Peyer's patch (tissue), 4 donors: Measurements from ENCODE around the gene TUBB1. TPM values are rescaled to one million over a fixed set of nuclear protein-coding genes. Genes with fewer than 3 reads are reported as not detected.

Experiments used
- DNase-seq, 3 donors: peaks; one replicate each; pipeline ENCODE4 v3.0.0-alpha.2; 2017 to 2019
- H3K27ac ChIP-seq, 4 donors: fragments of 200-600 bp; sonication (generic); one replicate each; pipeline ENCODE4 v1.5.1; 2016 to 2019
- H3K27me3 ChIP-seq, 2 donors: fragments of 200-600 bp; sonication (generic); one replicate each; pipeline ENCODE4 v1.5.1; 2019
- H3K36me3 ChIP-seq, 3 donors: fragments of 200-600 bp; sonication (generic); one replicate each; pipeline ENCODE4 v1.5.1; 2016 to 2019
- H3K4me1 ChIP-seq, 4 donors: fragments of 200-600 bp; sonication (generic); one replicate each; pipeline ENCODE4 v1.5.1; 2016 to 2019
- H3K4me3 ChIP-seq, 4 donors: fragments of 200-600 bp; sonication (generic); 1 replicate in 3 of 4; 2 replicates in 1 of 4; pipeline ENCODE4 v1.5.1; 2016 to 2019; ENCODE audit warnings: mild to moderate bottlenecking in 1 of 4
- H3K9me3 ChIP-seq, 4 donors: fragments of 200-600 bp; sonication (generic); one replicate each; pipeline ENCODE4 v1.5.1; 2016 to 2019; ENCODE audit warnings: mild to moderate bottlenecking in 1 of 4
- POLR2A ChIP-seq, 2 donors: fragments of 450-650 bp; IDR thresholded peaks; one replicate each; pipeline ENCODE4 v1.5.1; 2017; ENCODE audit warnings: antibody characterized with exemption in 2 of 2, mild to moderate bottlenecking in 2 of 2, moderate library complexity in 2 of 2
- total RNA-seq, 4 donors: library from RNA; depleted of rRNA; stranded (reverse); fragments of >200 nt; gene quantifications; one replicate each; pipeline ENCODE4 v1.1.0, GENCODE V29; 2016
- TF ChIP-seq, protein P1 (sequence below), 6 experiments: fragments of 450-650 bp in 4 of 6; fragments of 200-600 bp in 2 of 6; sonication (generic) in 1 of 6; IDR thresholded peaks; one replicate each; pipeline ENCODE4 v1.5.1; 2017 to 2019; ENCODE audit warnings: antibody characterized with exemption in 6 of 6, mild to moderate bottlenecking in 3 of 6, moderate library complexity in 1 of 6

Gene TUBB1
- total RNA-seq, 4 donors from 2014 or later = not detected

DNA sequence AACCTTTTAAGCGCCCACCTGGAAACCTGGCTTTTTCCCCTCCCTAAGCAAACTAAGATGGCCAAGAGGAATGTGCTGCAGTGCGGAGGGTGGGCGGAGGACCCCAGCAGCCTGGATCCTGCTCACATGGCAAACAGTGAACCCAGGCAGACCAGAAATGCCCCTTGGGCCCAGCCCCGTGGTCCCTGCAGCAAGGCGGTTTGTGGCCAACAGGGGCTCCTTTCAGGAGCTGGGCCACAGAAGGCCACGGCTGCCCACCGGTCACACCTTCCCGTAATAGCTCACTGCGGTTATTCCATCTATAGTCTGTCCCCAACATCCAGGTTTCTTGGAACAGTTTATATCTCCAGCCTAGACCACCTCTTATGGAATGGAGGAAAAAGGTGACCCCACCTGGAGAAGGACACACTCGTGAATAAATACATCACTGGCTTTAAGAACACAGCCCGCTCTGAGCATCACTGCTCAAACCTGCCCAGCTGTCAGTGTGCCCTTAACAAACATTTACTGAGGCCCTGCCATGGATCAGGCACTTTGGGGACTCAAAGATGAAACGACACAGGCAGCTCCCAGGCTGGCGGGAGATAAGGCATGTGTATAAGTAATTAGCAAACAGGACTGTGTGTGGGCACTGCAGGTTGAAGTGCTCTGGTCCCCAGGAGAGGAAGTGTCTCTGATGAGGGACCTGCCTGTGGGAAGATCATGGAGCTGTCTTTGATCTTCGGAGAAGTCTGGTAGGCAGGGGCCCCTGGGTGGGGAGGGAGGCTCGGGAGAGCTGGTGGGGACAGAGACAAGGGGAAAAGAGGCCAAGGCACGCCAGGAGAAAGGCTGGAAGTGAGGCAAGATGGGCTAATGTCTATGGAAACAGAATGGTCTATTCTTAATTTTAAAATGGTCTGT is 3.2 kb upstream of the TUBB1 start:
- peak in 2 of 3 donors; percentile 24 to 39 for DNase-seq
- H3K36me3 ChIP-seq = no peaks in the 10 kb centered on the region
- H3K27me3 ChIP-seq = no peaks in the 10 kb centered on the region
- no peaks in the 10 kb centered on the region for H3K9me3 ChIP-seq
- H3K27ac ChIP-seq = peak overlapping the region in 1 of 4 donors; percentile 64
- peaks cover 0 to 10% (median 0%) of the 10 kb centered on the region in 4 donors for H3K4me1 ChIP-seq
- no peak for TF ChIP-seq POLR2A (IDR thresholded peaks at IDR 0.05)
- TF ChIP-seq, protein P1, sequence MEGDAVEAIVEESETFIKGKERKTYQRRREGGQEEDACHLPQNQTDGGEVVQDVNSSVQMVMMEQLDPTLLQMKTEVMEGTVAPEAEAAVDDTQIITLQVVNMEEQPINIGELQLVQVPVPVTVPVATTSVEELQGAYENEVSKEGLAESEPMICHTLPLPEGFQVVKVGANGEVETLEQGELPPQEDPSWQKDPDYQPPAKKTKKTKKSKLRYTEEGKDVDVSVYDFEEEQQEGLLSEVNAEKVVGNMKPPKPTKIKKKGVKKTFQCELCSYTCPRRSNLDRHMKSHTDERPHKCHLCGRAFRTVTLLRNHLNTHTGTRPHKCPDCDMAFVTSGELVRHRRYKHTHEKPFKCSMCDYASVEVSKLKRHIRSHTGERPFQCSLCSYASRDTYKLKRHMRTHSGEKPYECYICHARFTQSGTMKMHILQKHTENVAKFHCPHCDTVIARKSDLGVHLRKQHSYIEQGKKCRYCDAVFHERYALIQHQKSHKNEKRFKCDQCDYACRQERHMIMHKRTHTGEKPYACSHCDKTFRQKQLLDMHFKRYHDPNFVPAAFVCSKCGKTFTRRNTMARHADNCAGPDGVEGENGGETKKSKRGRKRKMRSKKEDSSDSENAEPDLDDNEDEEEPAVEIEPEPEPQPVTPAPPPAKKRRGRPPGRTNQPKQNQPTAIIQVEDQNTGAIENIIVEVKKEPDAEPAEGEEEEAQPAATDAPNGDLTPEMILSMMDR (IDR thresholded peaks at IDR 0.05) = no peak
- H3K4me3 ChIP-seq = no peak overlapping the region

DNA sequence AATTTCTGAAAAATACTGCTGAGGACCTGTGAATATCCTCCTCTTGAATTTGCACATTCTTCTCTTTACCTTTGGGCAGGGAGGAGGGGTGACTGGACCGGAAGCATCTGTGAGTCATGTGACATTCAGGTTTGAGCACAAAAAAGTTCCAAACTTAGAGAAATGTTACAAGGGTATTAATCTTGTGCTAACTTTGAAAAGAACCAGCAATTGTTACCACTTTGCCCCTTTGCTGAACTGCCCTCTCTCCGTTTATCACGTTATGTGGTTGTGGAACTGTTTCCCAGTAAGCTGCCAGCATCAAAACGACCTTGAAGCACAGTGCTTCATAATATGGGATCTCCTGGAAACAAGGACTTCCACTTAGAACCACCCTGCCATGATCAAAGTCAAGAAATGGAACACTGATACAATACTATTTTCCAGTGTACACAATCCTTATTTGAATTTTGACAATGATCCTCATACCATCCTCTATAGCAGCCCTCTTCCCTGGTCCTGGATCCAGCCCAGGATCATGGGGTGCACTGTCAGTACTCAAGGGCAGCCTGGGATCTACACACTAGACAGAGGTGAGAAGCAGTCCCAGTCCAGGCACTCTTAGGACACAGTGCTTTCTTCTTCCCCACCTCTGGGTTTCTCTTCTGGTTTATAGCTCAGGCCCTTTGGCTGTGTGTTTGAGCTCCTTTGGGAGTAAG is 2.3 kb upstream of the TUBB1 start:
- H3K4me3 ChIP-seq = no peak overlapping the region
- H3K4me1 ChIP-seq = peaks cover 0 to 10% (median 0%) of the 10 kb centered on the region in 4 donors
- no peaks in the 10 kb centered on the region for H3K27me3 ChIP-seq
- H3K36me3 ChIP-seq = no peaks in the 10 kb centered on the region
- peak overlapping the region in 2 of 4 donors; percentile 3 to 64 for H3K27ac ChIP-seq
- TF ChIP-seq POLR2A (IDR thresholded peaks at IDR 0.05) = no peak
- TF ChIP-seq, protein P1 (IDR thresholded peaks at IDR 0.05) = no peak
- H3K9me3 ChIP-seq = no peaks in the 10 kb centered on the region
- DNase-seq = peak in 2 of 3 donors; percentile 61 to 67

DNA sequence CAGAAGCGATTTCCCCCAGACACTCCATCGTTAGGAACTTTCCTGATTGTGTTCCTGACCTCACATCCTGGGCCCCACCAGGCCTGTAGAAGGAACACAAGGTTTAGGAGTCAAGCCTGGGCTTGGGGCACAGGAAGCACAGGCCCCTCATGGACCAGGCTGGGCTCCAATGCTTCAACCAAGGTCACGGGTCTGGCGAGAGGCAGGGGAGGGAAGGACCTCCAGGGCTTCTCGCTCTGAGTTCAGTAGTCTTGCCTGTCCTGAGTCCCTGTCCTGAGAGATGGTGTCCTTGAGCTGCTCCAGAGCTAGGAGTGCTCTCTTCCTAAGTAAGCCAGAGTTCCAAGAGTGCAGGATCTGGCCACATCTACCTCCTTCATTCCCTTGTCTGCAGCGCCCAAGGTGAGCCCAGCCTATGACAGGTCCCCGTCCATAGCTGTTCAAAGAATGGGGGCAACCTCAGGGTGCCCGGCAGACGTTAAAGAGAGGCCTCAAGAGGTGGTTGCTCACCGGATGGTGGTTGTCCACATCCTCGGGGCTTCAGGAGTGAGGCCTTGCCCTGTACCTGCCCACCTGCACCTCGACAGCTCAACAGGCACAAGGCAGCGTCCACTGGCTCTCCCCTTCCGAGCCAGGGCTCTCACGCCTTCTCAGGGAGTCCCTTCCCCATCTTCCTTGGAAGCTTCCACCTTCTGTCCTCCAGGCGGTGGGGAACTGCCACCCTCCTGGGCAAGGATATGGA is 1.6 kb upstream of the TUBB1 start:
- no peak for TF ChIP-seq POLR2A (IDR thresholded peaks at IDR 0.05)
- TF ChIP-seq, protein P1 (IDR thresholded peaks at IDR 0.05) = no peak
- Histone ChIP-seq H3K27ac (peak overlapping the region in 2 of 4 donors; percentile 3 to 64), H3K9me3 (no peaks in the 10 kb centered on the region), H3K27me3 (no peaks in the 10 kb centered on the region), H3K4me1 (peaks cover 0 to 10% (median 0%) of the 10 kb centered on the region in 4 donors), H3K36me3 (peaks cover 0 to 3% (median 0%) of the 10 kb centered on the region in 3 donors), H3K4me3 (no peak overlapping the region)
- peak in 2 of 3 donors; percentile 14 to 31 for DNase-seq

DNA sequence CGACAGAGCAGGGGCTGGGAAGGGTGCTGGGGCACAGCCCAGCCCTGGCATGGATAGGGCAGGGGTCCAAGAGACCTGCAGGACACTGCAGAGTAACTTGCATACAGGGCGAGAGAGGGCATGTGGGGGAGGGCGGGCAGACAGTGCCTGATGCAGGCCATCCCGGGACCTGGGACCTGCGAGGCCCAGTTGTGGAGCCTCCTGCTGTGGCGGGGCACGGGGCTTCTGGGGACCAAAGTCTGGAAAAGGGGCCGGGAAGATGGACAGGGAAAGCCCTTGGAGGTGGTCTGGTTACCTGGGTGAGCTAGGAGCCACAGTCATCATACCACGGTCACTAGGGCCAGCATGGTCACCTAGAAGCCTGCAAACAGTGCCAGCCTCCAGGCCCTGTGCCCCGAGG is 412 bp upstream of the TUBB1 start:
- peak in 2 of 3 donors; percentile 10 to 32 for DNase-seq

More for the DNA sequence above, 412 bp upstream of the TUBB1 start:
- Histone ChIP-seq H3K36me3 (peaks cover 0 to 13% (median 0%) of the 10 kb centered on the region in 3 donors), H3K27me3 (no peaks in the 10 kb centered on the region), H3K4me3 (no peak overlapping the region), H3K4me1 (peaks cover 0 to 10% (median 0%) of the 10 kb centered on the region in 4 donors), H3K27ac (no peak overlapping the region), H3K9me3 (no peaks in the 10 kb centered on the region)
- TF ChIP-seq, protein P1 (IDR thresholded peaks at IDR 0.05) = no peak
- no peak for TF ChIP-seq POLR2A (IDR thresholded peaks at IDR 0.05)
